ENCODE results near the gene AAK1.

AAK1 gene

DNA sequence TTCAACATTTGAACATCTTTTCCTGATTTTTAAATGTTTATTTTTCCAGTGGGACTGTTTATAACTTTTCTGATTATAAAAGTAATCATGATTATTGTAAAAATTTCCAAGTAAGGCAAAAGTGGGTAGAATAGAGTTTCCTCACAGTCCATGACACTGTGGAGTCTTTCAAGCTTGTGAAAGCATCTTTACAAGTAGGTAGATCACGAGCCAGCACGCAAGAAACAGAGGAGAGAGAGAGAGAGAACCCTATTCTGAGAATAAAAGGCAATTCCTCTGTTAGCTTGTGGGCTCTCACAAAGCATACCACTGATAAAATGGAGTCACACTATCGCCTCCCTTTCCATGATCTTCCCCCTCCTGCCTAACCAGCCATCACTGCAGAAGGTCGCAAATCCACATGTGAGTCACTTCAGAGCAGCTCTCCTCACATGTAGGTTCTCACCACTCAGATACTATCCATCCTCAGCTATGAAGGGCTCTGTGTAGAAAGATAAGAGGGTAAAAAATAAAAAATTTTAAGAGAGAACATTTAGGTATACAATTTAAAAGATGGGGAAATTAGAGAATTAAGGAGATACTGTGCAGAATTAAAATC is 40.3 kb downstream of the AAK1 start:
- no peak overlapping the region for H3K4me3 ChIP-seq (ENCODE audit: low read depth, low read length)
- no peak for DNase-seq (ENCODE audit: low read depth)
- TF ChIP-seq, protein P1, sequence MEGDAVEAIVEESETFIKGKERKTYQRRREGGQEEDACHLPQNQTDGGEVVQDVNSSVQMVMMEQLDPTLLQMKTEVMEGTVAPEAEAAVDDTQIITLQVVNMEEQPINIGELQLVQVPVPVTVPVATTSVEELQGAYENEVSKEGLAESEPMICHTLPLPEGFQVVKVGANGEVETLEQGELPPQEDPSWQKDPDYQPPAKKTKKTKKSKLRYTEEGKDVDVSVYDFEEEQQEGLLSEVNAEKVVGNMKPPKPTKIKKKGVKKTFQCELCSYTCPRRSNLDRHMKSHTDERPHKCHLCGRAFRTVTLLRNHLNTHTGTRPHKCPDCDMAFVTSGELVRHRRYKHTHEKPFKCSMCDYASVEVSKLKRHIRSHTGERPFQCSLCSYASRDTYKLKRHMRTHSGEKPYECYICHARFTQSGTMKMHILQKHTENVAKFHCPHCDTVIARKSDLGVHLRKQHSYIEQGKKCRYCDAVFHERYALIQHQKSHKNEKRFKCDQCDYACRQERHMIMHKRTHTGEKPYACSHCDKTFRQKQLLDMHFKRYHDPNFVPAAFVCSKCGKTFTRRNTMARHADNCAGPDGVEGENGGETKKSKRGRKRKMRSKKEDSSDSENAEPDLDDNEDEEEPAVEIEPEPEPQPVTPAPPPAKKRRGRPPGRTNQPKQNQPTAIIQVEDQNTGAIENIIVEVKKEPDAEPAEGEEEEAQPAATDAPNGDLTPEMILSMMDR (IDR thresholded peaks at IDR 0.05; ENCODE audit: low read depth, low read length, missing control alignments), result no peak

DNA sequence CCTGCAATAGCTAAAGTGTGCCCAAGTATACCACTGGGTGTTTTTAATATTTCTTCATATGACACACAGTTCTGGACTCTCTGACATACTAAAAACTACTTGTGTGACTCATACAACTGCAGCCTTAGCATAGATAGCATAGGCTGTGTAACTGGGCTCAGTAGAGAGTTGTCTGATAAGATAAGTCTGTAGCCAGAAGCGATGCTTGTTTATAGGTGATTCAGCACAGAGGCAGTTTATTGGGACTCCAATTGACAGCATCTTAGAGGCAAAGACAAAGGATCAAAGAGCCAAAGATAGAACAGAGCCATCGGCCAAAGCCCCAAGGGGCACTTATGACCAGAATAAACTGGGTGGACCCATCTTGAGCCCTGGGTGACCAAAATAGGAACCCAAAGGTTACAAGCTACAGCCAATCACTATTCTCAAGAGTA is 42.3 kb downstream of the AAK1 start:
- no peak for DNase-seq (ENCODE audit: low read depth)
- TF ChIP-seq, protein P1 (IDR thresholded peaks at IDR 0.05; ENCODE audit: low read depth, low read length, missing control alignments), result no peak
- H3K4me3 ChIP-seq (ENCODE audit: low read depth, low read length), result no peak overlapping the region

DNA sequence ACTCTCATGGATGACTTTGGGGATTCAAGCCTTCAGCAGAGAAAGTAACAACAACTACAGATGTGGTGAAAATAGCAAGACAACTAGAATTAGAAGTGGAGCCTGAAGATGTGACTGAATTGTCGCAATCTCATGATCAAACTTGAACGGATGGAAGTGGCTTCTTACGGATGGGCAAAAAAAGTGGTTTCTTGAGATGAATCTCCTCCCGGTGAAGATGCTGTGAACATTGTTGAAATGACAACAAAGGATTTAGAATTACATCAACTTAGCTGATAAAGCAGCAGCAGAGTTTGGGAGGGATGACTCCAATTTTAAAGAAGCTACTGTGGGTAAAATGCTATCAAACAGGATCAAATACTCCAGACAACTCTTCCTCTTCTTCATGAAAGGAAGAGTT is 43.1 kb downstream of the AAK1 start:
- H3K4me3 ChIP-seq (ENCODE audit: low read depth, low read length), result no peak overlapping the region
- DNase-seq (ENCODE audit: low read depth), result no peak
- TF ChIP-seq, protein P1 (IDR thresholded peaks at IDR 0.05; ENCODE audit: low read depth, low read length, missing control alignments), result no peak

DNA sequence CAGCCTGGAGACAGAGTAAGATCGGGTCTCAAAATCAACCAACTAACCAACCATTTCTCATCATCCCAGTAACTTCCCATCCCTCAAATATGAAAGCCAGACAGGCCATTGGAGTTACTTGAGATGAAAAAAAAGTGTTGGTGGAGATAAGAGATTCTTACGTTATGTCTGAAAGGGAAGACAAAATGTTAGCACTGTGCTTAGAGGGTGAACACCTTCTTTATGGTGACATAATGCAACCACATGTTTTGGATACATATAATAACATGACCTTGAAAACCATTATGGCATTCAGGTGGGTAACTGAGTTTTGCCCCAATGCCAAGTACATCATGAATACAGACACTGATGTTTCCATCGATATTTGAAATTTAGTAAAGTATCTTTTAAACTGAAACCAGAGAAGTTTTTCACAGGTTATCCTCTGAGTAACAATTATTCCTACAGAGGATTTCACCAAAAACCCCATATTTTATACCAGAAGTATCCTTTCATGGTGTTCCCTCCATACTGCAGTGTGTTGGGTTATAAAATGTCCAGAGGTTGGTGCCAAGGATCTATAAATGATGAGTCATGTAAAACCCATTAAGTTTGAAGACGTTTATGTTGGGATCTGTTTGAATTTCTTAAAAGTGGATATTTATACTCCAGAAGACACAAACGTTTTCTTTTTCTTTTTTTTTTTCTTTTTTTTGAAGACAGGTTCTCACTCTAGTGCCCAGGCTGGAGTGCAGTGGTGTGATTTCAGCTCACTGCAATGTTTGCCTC is 45.5 kb downstream of the AAK1 start:
- TF ChIP-seq, protein P1 (IDR thresholded peaks at IDR 0.05; ENCODE audit: low read depth, low read length, missing control alignments), result no peak
- no peak for DNase-seq (ENCODE audit: low read depth)
- no peak overlapping the region for H3K4me3 ChIP-seq (ENCODE audit: low read depth, low read length)

DNA sequence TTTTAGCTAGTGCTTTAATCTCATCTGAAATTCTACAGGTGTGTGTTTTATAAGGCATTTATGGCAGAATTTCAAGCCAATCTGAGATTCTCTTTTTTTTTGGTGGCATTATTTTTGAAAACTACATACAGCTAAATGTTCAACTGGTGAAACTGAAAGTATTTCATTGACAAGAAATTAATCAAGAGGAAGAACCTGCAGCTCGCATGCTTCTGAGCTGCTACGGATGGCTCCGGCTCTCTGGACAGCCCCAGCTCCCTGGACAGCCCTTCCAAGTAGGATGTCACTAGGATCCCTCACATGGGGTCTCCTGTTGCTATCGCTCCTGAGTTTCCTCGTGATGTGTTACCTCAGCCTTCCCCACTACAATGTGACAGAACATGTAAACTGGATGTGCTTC is 46.4 kb downstream of the AAK1 start:
- TF ChIP-seq, protein P1 (IDR thresholded peaks at IDR 0.05; ENCODE audit: low read depth, low read length, missing control alignments), result no peak
- DNase-seq (ENCODE audit: low read depth), result no peak
- no peak overlapping the region for H3K4me3 ChIP-seq (ENCODE audit: low read depth, low read length)

DNA sequence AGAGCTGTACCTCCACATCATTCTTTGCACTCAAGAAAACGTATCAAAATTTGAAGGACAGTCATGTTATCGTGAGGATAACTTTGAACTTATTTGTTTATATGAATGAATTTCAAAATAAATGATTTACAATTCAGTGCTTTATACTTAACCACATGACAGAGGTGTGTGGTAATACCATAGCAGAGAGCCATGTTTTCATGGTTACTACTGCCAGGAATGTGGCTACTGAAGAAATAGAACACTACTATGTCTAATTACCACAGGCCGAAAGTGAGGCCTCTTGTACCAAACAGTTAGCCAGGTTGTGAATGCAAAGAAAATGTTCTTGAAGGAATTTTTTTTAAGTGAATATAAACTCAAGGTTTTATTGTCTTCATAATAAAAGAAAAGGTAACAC is 49.2 kb downstream of the AAK1 start:
- no peak for DNase-seq (ENCODE audit: low read depth)
- TF ChIP-seq, protein P1 (IDR thresholded peaks at IDR 0.05; ENCODE audit: low read depth, low read length, missing control alignments), result no peak
- H3K4me3 ChIP-seq (ENCODE audit: low read depth, low read length), result no peak overlapping the region

DNA sequence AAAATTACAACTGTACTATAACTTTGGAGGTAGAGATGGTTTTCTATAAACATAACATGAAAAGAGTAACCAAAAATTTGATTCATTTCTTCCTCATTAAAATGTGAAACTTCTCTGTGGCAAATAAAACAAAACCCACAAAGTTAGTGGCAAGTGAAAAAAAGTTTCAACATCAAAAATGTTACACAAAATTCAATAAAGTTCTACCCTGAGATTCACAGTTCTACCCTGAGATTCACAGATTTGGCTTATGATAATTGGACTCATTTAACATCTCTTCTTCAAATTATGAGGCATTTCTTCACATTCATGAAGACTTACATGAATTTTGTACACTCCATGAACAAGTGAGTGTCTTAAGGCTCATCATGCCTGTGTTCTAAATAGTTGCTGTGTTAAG is 51.0 kb downstream of the AAK1 start:
- TF ChIP-seq, protein P1 (IDR thresholded peaks at IDR 0.05; ENCODE audit: low read depth, low read length, missing control alignments), result no peak
- H3K4me3 ChIP-seq (ENCODE audit: low read depth, low read length), result no peak overlapping the region
- DNase-seq (ENCODE audit: low read depth), result no peak
